Esophagus squamous epithelium (tissue), 4 donors: ENCODE data around the gene DENND6A.

ENCODE experiments used
- CTCF ChIP-seq, 6 experiments: fragments of 450-650 bp in 4 of 6; fragments of 200-600 bp in 2 of 6; sonication (generic) in 2 of 6; IDR thresholded peaks; one replicate each; pipeline ENCODE4 v1.5.1; 2016 to 2019; ENCODE audit warnings: antibody characterized with exemption in 6 of 6, mild to moderate bottlenecking in 4 of 6, moderate library complexity in 4 of 6
- POLR2A ChIP-seq, 4 donors: fragments of 450-650 bp; IDR thresholded peaks; one replicate each; pipeline ENCODE4 v1.6.1; 2017; ENCODE audit warnings: antibody characterized with exemption in 4 of 4, mild to moderate bottlenecking in 4 of 4, moderate library complexity in 3 of 4

- TF ChIP-seq CTCF (IDR thresholded peaks at IDR 0.05), result no peak
- TF ChIP-seq POLR2A (IDR thresholded peaks at IDR 0.05), result no peak
Observed at GRCh38 chr3:57683286-57683685, 9.6 kb downstream of the DENND6A start.
